ENCODE data around the gene LARP4.
"Not testable (repeated sequence)": the region's sequence is repeated elsewhere in the genome, so short reads cannot be mapped to it uniquely, and the experiment has no call there.

Gene LARP4

GRCh38 chr12:50400638-50401499, at the start of gene LARP4:
Gene LARP4, plus strand, starts transcription at chr12:50400885. Its CDS starts 126 bp downstream, at chr12:50401011.
- DNase-seq = peak; percentile 93

DNA sequence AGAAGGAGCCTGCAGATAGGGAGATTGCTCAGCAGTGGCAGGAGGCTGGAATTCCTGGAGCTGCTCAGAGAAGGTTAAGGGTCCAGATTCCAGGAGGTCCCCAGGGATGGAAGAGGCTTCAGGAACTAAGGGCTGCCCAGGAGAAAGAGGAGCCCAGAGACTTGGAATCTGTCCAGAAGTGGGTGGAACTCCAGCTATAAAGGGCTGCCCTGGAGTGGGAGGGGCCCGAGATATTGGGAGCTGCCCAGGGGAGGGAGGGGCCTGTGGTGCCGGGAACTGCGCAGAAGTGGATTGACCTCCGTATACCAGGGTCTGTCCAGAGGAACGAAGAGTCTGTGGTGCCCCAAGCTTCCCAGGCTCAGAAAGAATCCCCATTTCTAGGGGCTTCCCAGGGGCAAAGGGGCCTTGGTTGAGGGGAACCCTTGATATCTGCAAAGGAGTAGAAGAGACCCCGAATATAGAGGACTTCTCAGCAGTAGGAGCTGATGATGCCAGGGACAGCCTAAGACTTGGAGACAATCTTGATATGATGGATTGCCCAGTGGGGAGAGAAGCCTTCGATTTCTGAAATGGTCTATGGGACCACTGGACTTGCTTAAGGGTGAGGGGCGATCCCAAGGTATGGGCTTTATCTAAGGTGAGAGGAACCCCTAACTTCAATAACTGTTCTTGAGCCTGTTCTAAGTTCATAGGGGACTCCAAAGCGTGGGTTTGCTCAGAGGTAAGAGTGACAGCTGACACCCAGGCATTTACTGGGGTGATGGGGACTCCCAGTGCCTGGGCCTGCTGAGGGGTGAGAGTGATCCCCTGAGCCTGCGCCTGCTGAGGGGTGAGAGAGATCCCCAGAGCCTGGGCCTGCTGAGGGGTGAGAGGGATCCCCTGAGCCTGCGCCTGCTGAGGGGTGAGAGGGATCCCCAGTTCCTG, 49.3 kb upstream of the LARP4 start:
- no peak for DNase-seq

GRCh38 chr12:50353404-50353803, 47.3 kb upstream of the LARP4 start:
- DNase-seq = no peak

DNA sequence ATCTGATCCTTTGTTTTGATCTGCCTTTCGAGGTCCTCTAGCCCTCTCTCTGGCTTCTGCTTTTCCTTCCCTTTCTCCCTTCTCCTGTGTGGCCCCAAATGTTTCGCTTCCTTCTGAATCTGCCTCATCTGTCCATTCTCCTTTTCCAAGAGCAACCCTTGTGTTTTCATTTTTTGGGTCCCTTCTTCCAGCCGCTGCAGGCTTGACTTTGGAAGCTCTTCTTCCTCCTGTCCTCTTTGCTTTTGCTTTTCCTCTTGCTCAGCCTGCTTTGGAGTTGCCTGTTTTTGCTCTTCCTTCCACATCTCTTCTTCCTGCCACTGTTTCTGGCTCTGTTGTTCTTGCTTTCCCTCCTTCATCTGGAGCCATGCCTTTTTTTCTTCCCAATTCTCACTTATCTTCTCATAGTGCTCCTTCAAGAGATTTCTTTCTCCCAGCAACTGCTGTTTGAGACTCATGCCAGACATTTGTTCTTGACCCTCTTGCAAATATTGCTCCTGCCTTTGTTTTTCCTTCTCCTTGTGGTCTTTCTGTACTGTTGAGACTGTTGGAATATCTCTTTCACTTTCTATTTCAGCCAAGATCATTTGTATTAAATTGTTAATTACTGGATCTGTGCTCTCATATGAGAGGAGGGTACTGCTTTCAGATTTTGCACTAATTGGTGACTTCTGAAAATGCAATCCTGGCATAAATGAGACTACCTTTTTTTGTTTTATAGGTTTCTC, 46.7 kb upstream of the LARP4 start:
- DNase-seq = no peak

DNA sequence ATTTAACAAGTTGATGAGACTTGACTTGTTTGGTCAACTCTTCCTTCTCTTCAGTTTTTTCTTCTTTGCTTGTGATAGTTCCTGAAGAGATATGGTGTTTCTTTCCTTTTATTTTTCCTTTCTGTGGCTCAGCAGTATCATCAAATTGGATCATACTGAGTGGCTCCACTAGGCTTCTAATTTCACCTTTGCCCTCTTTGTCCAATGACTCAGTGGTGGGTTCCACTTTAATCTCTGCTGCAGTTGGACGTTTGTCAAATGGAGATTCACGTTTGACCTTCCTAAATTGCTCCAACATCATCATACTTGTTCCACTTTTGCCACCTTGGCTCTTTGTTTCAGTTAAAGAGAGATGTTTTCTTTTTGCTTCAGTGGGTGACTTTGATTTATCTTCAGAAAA, 45.8 kb upstream of the LARP4 start:
- DNase-seq = no peak

DNA sequence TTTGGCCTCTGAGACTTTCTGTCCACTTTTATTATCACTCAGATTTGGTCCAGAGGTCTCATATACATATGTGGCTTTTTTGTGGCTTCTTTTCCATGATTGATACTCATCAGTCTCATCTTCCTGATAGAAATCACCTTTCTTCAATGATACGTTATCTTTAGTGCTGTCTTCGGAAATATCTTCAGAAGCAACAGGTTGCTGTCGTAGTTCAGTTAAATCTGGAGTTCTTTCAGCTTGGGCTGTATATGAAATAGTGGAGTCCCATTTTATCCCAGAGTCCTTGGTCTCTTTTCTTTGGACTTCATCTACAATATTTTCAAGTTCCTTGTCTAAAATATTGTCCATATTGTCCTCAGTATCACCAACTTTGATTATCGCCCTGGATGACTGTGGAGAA, 45.3 kb upstream of the LARP4 start:
- DNase-seq = no peak

GRCh38 chr12:50362671-50363070, 38.0 kb upstream of the LARP4 start:
- no peak for DNase-seq

DNA sequence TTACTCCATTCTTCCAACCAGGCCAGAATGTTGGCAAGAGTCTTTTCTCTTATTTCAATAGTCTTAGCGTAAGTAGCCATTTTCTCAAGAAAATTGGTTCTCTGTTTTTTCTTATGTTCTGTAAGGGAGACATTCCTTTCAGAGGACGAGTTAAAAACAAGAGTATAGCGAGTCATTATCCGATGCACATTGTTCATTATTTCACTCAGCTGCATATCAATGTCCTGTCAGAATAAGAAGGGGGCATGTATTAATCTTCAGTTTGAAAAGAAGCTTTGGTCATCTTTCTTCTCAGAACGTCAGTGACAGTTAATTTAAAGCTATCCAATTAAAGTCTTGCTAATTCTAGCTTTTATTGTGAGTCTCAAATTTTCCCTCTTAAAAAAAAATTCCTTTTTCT, 37.5 kb upstream of the LARP4 start:
- no peak for DNase-seq

DNA sequence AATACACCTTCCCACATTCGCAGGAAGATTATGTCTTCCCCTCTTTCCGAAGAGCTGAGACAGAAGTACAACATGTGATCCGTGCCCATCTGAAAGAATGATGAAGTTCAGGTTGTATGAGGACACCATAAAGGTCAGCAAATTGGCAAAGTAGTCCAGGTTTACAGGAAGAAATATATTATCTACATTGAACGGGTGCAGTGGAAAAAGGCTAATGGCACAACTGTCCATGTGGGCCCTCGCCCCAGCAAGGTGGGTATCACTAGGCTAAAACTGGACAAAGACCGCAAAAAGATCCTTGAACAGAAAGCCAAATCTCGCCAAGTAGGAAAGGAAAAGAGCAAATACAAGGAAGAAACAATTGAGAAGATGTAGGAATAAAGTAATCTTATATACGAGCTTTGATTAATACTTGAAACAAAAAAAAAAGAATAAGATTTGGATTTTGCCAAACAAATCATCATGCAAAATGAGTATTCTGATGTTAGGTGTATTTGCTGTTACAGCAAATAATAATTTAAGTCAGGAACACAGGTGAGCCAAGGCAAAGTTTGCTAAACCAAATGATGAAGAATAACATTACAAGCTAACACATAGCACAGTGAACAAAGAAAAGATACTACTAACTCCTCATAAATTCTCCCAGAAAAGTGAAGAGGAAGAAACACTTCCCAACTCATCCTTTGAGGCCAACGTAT, 34.8 kb upstream of the LARP4 start:
- DNase-seq = no peak

DNA sequence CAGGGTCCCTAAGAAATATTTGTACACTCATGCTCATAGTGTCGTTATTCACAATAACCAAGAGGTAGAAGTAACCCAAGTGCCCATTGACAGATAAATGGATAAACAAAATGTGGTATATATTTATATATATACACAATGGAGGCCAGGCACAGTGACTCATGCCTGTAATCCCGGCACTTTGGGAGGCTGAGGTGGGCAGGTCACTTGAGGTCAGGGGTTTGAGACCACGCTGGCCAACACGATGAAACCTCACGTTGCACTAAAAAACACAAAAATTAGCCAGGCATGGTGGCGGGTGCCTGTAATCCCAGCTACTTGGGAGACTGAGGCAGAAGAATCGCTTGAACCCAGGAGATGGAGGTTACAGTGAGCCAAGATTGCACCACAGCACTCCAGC, 30.0 kb upstream of the LARP4 start:
- DNase-seq = not testable (repeated sequence)

- DNase-seq = no peak
Observed at GRCh38 chr12:50375802-50376201, 24.9 kb upstream of the LARP4 start.

GRCh38 chr12:50380761-50381325, 19.8 kb upstream of the LARP4 start:
- no peak for DNase-seq

DNA sequence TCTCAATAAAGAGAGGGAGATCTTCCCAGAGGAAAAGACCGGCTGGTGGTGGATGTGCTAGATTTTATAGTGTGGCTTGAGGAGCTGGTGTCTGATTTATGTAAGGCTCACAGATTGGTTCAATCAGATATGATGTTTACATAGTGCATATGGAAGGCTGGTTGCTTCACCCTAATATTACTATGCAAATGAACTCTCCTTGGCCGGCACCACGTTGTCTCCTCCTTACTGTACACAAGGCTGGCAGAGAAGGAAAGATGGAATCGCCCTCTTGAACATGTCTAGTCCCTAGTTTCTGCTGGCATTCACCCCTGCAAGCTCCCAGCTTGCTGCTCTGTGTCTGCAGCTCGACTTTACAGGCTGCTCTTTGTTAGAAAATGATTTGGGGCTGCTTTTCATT, 13.2 kb upstream of the LARP4 start:
- peak; percentile 12 for DNase-seq

- no peak for DNase-seq
Observed at GRCh38 chr12:50387972-50388478, 12.7 kb upstream of the LARP4 start.

GRCh38 chr12:50388793-50389192, 11.9 kb upstream of the LARP4 start:
- DNase-seq = not testable (repeated sequence)

DNA sequence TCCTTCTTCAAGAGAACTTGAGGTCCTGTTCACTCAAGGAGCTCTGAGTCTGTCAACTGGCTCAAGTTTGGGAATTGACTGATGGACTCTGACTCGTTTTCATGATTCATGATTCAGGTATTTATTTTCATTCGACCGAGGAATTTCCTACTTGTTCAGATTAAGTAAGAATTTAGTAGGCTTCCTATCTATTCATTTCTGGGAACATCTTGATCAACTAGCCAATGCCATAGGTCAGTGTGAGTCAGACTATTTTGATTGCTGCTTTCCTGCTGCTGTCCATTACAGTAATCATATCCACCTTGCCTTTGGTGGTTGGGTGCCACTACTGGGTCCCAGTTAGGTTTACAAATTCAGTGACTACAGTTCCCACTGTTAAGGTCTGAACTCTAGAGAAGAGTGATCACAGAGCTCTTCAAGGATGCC, 10.4 kb upstream of the LARP4 start:
- no peak for DNase-seq

GRCh38 chr12:50394469-50395029, 6.1 kb upstream of the LARP4 start:
- DNase-seq = no peak

- DNase-seq = no peak
Observed at GRCh38 chr12:50397117-50397650, 3.5 kb upstream of the LARP4 start.

DNA sequence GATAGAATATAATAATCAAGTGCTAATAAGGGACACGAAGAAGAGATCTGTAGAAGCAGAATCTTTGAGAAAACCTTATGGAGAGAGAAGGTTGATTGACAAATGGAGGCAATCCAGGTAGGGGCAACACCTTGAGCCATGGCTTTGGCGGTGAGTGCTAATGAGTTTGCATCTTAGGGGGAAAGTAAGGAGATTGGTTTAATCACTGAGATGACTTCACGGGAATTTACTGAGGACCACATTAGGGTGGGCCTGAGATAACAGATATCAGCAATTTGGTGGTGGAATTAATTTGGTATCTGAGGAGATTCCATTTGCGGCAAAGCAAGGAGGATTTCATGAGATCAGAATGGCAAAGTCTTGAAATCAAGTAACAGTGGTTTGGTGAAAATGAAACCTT, 1.8 kb upstream of the LARP4 start:
- no peak for DNase-seq

DNA sequence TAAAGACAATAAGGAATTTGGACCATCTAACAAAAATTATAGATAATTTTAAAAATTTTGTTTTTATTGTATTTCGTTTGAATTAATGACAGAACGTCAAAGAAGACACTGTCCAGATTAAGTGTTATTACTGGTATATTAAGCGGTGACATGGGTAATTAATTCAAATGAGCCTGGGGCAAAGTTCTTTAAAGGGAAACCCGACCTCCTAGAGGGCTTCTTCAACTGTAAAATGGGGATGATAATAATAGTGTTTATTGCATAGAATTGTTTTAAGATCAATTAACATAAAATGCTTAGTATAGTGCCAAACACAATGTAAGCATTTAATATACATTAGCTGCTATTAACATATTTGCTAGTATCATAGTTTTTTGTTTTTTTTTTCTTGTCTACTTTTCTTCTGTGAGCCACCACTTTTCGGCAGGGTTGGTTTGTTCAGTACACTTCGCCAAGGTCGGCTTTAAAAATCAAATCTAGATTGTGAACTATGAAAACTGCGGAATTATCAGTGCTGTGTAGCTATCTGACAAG, 514 bp upstream of the LARP4 start:
- DNase-seq = peak; percentile 21

DNA sequence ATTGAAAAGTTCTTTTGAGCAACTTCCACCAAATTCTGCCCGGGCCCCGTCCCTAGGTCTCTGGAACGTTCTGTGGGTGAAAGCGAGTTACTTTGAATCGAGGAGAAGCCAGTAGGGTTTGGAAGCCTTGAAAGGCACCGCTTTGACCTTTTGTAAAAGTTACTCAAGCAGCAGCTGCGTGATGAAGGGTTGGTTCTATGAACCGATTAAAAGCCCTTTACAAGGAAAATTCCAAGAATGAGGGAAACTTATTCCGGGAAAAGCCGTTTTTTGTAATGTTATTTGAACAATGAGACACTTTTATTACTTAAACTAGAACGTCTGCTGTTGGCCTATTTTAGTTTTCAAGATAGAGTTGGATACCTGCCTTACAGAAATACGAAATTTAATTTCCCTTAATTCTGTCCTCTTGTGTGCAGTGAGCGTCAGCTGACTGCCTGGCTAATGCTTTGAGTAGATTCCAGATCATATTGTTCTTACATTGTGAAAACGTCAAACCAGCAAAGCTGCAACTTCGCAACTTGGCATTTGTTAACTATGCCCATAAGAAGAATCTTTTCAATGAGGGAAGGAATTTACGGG, 906 bp downstream of the LARP4 start:
- DNase-seq = peak; percentile 4
